Natural killer cell treated with Interleukin-12 subunit alpha and Interleukin-12 subunit beta and Interleukin-15 and Interleukin-18, amount 100 ng/mL, for 72 hours (primary cell): Measurements from ENCODE around the gene AMER2. TPM values are rescaled to one million over a fixed set of nuclear protein-coding genes. Genes with fewer than 3 reads are reported as not detected.

Experiments used
- ATAC-seq, 2 donors: fragments of 150-1000 bp; cut with Tn5 transposase in 1 of 2; sonication (Bioruptor Pico), chemical (Tn5 transposase) in 1 of 2; 2 replicates each; pipeline ENCODE4 v1.10.0; 2021
- DNase-seq: peaks from one replicate; pipeline ENCODE4 v3.0.0; 2022; ENCODE audit warnings: low spot score
- H3K27ac Mint-ChIP-seq, 2 donors: 1 replicate in 1 of 2; 2 replicates in 1 of 2; pipeline ENCODE4 v1.8.0; 2022; ENCODE audit warnings: mixed read lengths in 2 of 2, mild to moderate bottlenecking in 1 of 2, moderate library complexity in 1 of 2
- H3K27me3 Mint-ChIP-seq, 2 donors: 1 replicate in 1 of 2; 2 replicates in 1 of 2; pipeline ENCODE4 v1.8.0; 2022; ENCODE audit warnings: mixed read lengths in 2 of 2
- H3K36me3 Mint-ChIP-seq: one replicate; pipeline ENCODE4 v1.8.0; 2022; ENCODE audit warnings: mixed read lengths
- H3K4me1 Mint-ChIP-seq, 2 donors: 1 replicate in 1 of 2; 2 replicates in 1 of 2; pipeline ENCODE4 v1.8.0; 2022; ENCODE audit warnings: low read depth in 2 of 2, mixed read lengths in 2 of 2, mild to moderate bottlenecking in 1 of 2
- H3K4me3 Mint-ChIP-seq: one replicate; pipeline ENCODE4 v1.8.0; 2022; ENCODE audit warnings: mixed read lengths
- H3K9me3 Mint-ChIP-seq: 2 replicates; pipeline ENCODE4 v1.8.0; 2022; ENCODE audit warnings: mixed read lengths
- total RNA-seq, 2 donors: library from RNA; stranded (reverse); gene quantifications; one replicate each; pipeline ENCODE4 v1.2.3, GENCODE V29; 2022

Gene AMER2
- total RNA-seq, 2 donors from 2014 or later, result not detected

DNA sequence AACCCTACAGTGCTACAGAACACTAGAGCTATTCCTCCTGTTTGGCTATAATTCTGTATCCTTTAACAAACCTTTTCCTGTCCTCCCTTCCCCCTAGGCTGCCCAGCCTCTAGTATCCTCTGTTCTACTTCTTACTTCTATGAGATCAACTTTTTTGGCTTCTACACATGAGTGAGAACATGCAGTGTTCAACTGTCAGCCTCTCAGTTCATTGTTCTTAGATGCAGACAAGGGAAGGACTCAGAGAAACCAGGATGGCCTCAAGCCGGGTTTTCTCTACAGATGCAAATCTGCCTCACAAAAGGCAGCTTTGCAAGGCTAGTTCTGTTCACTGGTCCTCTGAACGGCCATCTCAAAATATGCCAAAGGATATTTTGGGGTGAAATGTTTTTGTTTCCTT lies 18.4 kb downstream of the AMER2 start:
- no peaks in the 10 kb centered on the region for H3K4me1 Mint-ChIP-seq
- peaks cover 22 to 47% of the 10 kb centered on the region in 2 donors for H3K27me3 Mint-ChIP-seq

DNA sequence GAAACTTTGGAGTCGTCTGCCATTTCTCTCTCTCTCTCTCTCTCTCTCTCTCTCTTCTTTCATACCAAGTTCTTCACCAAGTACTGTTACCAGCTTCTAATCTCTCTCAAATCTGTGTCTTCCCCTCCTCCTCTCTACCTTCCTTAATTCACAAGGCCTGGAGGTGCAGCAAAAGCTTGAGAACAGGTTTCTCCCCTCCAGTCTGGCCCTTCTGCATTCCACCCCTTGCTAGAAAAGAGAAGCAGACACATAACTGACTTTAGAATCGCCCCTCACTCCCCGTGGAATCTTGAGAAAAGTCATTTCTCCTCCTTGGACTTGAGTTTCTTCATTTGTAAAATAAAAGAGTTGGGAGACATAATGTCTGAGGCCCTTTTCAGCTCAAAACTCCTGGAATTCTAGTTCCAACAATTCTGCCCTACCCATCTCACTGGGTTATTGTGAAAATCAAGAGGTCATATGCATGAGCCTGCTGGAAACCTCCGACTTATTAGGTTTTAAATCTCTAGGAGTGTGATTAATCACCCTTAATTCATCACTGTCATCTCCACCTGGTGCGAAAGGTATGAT lies 20.4 kb downstream of the AMER2 start:
- no peaks in the 10 kb centered on the region for H3K4me1 Mint-ChIP-seq
- peaks cover 22 to 47% of the 10 kb centered on the region in 2 donors for H3K27me3 Mint-ChIP-seq
- ATAC-seq (no peak), DNase-seq (no peak)
- no peak overlapping the region for H3K4me3 Mint-ChIP-seq
- H3K27ac Mint-ChIP-seq, result no peak overlapping the region
- no peaks in the 10 kb centered on the region for H3K36me3 Mint-ChIP-seq
- no peaks in the 10 kb centered on the region for H3K9me3 Mint-ChIP-seq

More for the DNA sequence above, 18.4 kb downstream of the AMER2 start:
- ATAC-seq (no peak), DNase-seq (no peak)
- Mint-ChIP-seq H3K4me3 (no peak overlapping the region), H3K36me3 (no peaks in the 10 kb centered on the region), H3K9me3 (no peaks in the 10 kb centered on the region), H3K27ac (no peak overlapping the region)

DNA sequence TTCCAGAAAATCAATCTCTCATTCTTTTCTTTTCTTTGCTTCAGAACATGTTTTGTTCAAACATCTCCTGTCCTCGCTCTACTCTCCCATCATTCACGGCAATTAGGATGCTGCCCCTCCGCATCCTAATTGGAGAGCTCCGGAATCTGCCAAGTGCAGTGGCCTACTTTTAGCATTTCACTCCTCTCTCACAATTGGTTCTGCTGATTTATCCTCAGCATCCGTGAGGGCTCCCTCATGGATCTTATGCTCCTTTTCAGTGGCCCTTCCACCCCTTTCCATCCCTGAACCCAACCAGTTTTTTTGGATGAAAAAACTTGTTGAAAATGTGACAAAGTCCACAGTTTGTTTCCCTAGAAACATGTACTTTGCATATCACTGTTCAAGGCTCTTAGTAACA lies 22.4 kb downstream of the AMER2 start:
- ATAC-seq, result no peak
- Mint-ChIP-seq H3K36me3 (no peaks in the 10 kb centered on the region), H3K27me3 (peaks cover 22 to 47% of the 10 kb centered on the region in 2 donors)

DNA sequence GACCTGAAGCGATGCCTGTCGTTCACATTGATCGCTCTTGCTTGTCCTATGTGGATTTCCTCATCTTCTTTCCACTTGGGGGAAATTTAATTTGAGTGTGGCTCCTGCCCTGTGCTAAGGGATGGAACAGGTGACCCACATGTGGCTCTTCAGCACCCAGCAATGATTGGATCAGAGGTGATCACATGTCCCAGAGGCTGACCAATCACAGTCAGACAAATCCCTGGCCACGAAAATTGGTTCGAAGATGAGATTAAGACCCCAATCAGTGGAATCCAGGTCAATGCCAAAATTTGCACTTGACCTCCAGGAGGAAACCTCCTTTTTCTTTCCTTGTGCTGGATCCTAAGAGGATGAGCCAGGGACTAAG lies 23.7 kb downstream of the AMER2 start:
- Mint-ChIP-seq H3K9me3 (no peaks in the 10 kb centered on the region), H3K4me1 (no peaks in the 10 kb centered on the region), H3K4me3 (no peak overlapping the region), H3K27me3 (peaks cover 22 to 39% of the 10 kb centered on the region in 2 donors), H3K36me3 (no peaks in the 10 kb centered on the region), H3K27ac (no peak overlapping the region)
- DNase-seq, result no peak
- ATAC-seq, result no peak

More for the DNA sequence above, 22.4 kb downstream of the AMER2 start:
- Mint-ChIP-seq H3K9me3 (no peaks in the 10 kb centered on the region), H3K27ac (no peak overlapping the region), H3K4me3 (no peak overlapping the region), H3K4me1 (no peaks in the 10 kb centered on the region)
- DNase-seq, result no peak

DNA sequence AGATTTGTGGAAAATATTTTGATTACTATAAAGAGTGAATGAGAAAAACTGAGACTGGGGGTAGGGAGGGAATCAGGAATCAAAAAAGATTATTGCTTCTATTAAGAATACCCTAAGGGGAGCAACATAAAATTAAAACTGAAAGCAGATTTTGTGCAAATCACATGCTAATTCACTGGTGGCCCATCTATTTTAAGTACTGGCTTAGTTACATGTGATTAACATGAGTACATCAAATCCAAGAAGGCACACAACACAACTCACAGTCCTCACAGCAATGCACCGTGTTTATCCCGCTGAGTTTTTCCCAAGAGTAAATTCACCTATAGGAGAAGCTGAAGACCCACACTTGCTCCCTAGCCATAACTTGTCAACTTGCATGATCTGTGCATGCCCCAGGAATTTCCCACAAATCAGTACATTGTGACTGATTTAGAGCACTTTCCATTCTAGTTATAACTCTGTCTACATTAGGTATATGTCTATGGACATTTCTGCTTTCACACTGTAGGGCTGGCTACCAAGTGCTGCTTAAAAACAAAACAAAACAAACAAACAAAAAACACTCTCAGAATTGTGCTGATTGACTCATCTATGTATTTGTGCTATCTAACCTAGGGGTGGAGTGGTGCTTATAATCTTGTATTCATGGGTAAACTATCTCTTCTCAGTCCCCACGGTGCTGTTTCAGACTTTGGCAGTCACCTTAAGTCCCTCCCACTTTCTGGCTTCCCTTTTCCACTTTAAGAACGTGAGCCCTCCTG lies 24.3 kb downstream of the AMER2 start:
- no peaks in the 10 kb centered on the region for H3K9me3 Mint-ChIP-seq
- ATAC-seq (peak in 1 of 2 donors; percentile 13), DNase-seq (no peak)
- H3K36me3 Mint-ChIP-seq, result no peaks in the 10 kb centered on the region
- H3K4me1 Mint-ChIP-seq, result no peaks in the 10 kb centered on the region
- H3K4me3 Mint-ChIP-seq, result no peak overlapping the region
- peaks cover 22 to 35% of the 10 kb centered on the region in 2 donors for H3K27me3 Mint-ChIP-seq
- H3K27ac Mint-ChIP-seq, result no peak overlapping the region

DNA sequence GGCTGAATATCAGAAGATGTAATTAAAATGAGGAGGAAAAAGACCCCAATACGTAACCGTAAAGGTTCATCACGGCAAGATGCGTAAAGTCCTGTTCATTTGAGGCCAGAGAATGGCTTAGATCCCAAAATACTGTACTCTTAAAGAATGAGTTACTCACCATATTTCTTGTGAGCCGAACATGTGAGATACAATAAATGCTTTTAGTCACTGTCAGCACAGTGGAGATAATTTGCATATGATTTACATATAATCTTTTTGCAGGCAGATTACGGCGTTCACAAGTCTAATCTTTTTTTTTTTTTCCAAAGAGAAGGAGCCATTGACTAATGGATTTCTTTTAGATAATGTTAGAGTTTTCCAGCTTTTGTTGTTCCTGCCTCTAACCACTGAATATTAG lies 28.4 kb downstream of the AMER2 start:
- Mint-ChIP-seq H3K27me3 (peaks cover 12 to 14% of the 10 kb centered on the region in 2 donors), H3K4me3 (no peak overlapping the region), H3K36me3 (no peaks in the 10 kb centered on the region), H3K9me3 (no peaks in the 10 kb centered on the region), H3K4me1 (no peaks in the 10 kb centered on the region), H3K27ac (no peak overlapping the region)
- DNase-seq (no peak), ATAC-seq (no peak)

DNA sequence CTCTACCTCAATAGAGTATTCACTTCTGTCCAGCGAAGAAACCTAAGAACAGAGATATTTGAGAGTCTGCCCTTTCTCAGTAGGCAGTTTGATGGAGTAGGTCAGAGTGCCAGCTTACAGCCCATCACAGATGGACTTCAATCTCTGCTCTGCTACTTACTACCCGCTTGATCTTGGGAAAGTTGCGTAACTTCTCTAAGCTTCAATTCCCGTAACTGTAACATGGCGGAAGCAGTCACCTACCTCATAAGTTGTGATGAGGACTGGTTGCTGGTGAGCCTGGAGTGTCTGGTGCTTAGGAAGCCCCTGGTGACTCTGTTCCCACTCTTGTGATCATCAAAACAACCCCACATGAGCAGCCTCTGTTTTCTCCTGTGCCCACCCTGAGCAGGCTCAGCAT lies 31.0 kb downstream of the AMER2 start:
- Mint-ChIP-seq H3K4me1 (no peaks in the 10 kb centered on the region), H3K9me3 (no peaks in the 10 kb centered on the region), H3K36me3 (no peaks in the 10 kb centered on the region), H3K27me3 (peaks cover 19 to 22% of the 10 kb centered on the region in 2 donors), H3K27ac (no peak overlapping the region), H3K4me3 (no peak overlapping the region)
- ATAC-seq, result peak; percentile 6 to 27
- DNase-seq, result no peak

DNA sequence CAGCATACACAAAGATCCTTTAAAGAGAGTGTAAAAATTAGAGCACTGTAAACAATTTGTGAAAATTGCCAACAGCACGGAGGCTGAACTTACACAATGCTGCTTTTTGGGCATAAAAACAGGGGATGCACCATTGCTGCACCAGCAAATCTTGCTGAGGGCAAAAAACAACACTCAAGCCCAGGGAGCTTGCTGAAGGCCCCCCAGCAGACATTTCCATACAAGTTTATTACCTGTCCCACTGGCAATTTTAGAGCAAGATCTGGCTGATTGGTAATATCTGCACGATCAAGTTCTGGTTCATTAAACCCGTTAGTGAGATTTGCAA lies 34.3 kb downstream of the AMER2 start:
- Mint-ChIP-seq H3K4me1 (no peaks in the 10 kb centered on the region), H3K27ac (no peak overlapping the region), H3K4me3 (no peak overlapping the region), H3K9me3 (no peaks in the 10 kb centered on the region), H3K36me3 (peaks cover 4% of the 10 kb centered on the region), H3K27me3 (peaks cover 24 to 38% of the 10 kb centered on the region in 2 donors)
- no peak for DNase-seq
- no peak for ATAC-seq

DNA sequence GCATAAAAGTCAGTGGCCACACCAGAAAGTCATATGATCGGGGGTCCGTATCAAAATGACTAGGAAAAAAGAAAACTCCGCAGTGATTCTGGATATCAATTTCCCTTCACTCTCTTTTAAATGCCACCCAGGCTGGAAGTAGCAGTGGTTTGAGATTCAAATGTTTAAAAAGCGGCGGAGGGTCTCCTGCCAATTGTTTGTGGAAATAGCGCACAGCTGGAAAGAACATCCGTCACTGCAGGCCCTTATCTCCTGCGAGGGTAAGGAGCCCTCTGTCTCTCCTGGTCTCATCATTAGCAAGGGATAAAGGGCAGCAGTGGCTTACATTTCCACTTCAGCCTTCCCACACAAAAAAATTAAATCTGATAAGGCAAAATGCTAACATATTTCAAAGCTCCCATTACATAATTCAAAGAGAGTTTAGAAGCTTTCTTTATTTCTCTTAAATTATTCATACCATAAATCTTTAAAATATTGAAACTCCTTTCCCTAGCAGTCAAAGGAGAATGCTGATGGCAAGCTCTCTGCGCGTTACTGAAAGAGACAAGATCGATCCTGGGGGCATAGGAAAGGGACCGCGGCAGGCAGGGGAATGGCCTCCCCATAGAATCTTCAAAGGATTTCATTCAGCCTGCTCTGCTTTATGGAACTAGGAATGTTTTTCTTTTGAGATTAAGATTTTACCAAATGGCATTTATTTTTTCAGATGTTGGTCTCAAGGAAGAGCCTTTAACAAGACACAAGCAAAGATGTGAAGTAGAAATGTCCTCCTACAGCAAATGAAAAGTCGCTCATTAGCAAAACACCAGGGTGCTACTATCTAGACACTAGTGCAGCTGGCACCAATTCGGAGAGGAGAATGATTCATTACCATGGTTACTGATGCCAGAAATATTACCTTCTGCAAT lies 35.0 kb downstream of the AMER2 start:
- Mint-ChIP-seq H3K36me3 (peaks cover 4% of the 10 kb centered on the region), H3K27me3 (peaks cover 26 to 43% of the 10 kb centered on the region in 2 donors), H3K4me1 (no peaks in the 10 kb centered on the region), H3K4me3 (no peak overlapping the region), H3K9me3 (no peaks in the 10 kb centered on the region), H3K27ac (no peak overlapping the region)
- DNase-seq (no peak), ATAC-seq (no peak)

DNA sequence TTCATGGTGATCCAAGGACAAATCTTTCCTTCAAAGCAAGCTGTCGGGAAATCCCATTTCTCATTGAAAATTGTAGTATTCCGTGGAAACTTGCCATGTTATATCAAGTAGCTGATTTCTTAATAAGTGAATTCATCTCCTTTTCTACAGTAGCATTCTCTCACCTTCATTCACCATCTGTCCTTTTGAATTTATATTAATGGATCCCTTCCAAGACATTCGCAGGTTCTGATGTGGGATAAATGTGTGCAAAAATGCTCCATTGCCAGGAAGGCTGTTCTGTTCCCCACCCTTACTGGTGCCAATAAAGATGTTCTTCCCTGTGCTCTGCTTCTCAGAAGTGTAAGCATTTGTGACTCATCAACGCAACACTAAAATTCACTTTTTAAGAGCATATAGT lies 36.2 kb downstream of the AMER2 start:
- ATAC-seq (no peak), DNase-seq (no peak)
- Mint-ChIP-seq H3K4me1 (no peaks in the 10 kb centered on the region), H3K27me3 (peaks cover 24 to 39% of the 10 kb centered on the region in 2 donors), H3K4me3 (no peak overlapping the region), H3K9me3 (no peaks in the 10 kb centered on the region), H3K27ac (no peak overlapping the region), H3K36me3 (peaks cover 4% of the 10 kb centered on the region)

DNA sequence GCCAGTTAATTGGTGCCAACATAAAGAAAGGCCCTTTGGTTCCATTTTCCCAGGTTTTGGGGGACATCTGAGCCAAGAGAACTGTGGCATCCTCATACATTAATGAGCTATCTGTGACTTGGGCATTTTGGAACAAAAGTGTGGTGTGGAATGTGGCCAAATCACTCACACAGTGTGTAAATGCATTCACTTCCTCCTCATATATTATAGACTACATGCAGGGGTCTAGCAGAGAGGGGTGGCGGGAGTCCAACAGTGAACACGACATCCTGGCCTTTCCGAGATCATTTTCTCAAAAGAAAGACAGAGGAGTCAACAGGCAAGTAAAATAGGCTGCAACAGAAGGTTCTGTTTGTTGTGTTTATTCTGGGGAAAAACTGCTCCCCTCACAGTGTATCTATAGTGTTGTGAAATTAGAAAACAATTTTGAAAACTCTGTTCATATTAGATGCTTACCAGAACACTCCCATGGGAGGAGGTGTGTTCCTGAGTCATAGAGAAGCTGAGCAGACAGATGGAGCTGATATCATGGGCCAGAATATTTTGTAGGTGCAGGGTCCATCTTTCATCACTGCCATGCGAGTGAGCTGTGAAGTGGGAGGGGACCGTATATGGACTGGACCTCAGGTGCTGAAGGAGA lies 39.2 kb downstream of the AMER2 start:
- Mint-ChIP-seq H3K4me1 (no peaks in the 10 kb centered on the region), H3K27ac (no peak overlapping the region), H3K9me3 (no peaks in the 10 kb centered on the region), H3K36me3 (peaks cover 4% of the 10 kb centered on the region), H3K4me3 (no peak overlapping the region), H3K27me3 (peaks cover 25 to 53% of the 10 kb centered on the region in 2 donors)
- ATAC-seq (no peak), DNase-seq (no peak)

DNA sequence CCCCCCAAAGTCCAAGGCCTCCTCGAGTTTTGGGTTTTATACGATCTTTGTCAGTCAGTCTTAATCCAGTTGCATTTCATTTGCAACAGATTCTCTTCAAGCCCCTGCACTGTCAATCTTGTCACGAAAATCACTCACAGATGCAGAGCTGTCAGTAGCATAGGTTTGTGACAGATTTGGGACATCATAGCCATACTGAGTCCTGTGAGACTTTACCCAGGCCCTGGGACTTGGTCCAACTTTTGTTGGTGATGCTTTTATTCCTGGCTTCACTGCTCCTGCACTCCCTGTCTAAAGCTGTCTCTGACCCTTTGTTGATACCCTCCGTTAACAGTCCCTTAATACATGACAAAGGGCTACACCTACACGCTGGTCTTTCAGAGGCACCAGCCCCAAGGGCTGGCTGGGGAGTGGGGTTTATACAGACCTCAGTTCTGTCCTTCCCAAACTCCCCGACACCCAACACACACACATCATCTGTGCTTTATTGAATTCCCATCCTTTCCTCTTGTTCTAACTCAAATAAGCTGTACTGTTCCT lies 40.1 kb downstream of the AMER2 start:
- DNase-seq (no peak), ATAC-seq (no peak)
- Mint-ChIP-seq H3K27me3 (peaks cover 18 to 49% of the 10 kb centered on the region in 2 donors), H3K4me1 (no peaks in the 10 kb centered on the region), H3K27ac (no peak overlapping the region), H3K4me3 (no peak overlapping the region), H3K9me3 (no peaks in the 10 kb centered on the region), H3K36me3 (peaks cover 4% of the 10 kb centered on the region)

DNA sequence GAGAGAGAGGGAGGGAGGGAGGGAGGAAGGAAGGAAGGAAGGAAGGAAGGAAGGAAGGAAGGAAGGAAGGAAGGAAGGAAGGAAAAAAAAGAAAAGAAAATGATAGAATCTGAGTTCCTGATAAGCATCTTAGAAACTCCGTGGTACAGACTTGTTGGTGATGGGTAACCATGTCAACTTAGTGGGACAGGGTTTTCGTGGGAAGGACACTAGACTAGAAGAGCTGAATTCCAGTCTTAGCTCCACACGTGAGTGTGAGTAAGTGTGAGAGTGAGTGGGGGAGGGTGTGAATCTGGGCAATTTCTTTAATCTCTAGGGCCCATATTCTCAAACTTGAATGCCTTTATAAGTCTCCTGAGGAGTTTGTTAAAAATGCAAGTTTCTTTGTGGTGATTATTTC lies 41.1 kb downstream of the AMER2 start:
- H3K27me3 Mint-ChIP-seq, result peaks cover 22 to 56% of the 10 kb centered on the region in 2 donors
- peaks cover 4% of the 10 kb centered on the region for H3K36me3 Mint-ChIP-seq
- no peak for DNase-seq
- no peaks in the 10 kb centered on the region for H3K4me1 Mint-ChIP-seq
- no peak overlapping the region for H3K4me3 Mint-ChIP-seq
- H3K9me3 Mint-ChIP-seq, result no peaks in the 10 kb centered on the region
- no peak for ATAC-seq
- H3K27ac Mint-ChIP-seq, result no peak overlapping the region
